HG03378 (cell line): ENCODE data around the gene MEGF8.
"Not testable (repeated sequence)": the region's sequence is repeated elsewhere in the genome, so short reads cannot be mapped to it uniquely, and the experiment has no call there.

Source experiments
- ATAC-seq: cut with Tn5 transposase; IDR thresholded peaks from one replicate; pipeline ENCODE4 v1.9.1; 2021; ENCODE audit warnings: mild to moderate bottlenecking, moderate library complexity; ENCODE audit not compliant: unreplicated experiment

Gene MEGF8

GRCh38 chr19:42331333-42331732, 5.9 kb downstream of the MEGF8 start:
- not testable (repeated sequence) for ATAC-seq

GRCh38 chr19:42332059-42332458, 6.6 kb downstream of the MEGF8 start:
- no peak for ATAC-seq

- ATAC-seq: no peak
These were observed 7.6 kb downstream of the MEGF8 start for GRCh38 chr19:42333018-42333417.

GRCh38 chr19:42333975-42334696, 8.7 kb downstream of the MEGF8 start:
- no peak for ATAC-seq

GRCh38 chr19:42334697-42335373, 9.4 kb downstream of the MEGF8 start:
- ATAC-seq: no peak

- ATAC-seq: no peak
These were observed 10.0 kb downstream of the MEGF8 start for GRCh38 chr19:42335374-42335936.

GRCh38 chr19:42335971-42336370, 10.5 kb downstream of the MEGF8 start:
- ATAC-seq: no peak

GRCh38 chr19:42339126-42339860, 13.9 kb downstream of the MEGF8 start:
- not testable (repeated sequence) for ATAC-seq

GRCh38 chr19:42339922-42340321, 14.5 kb downstream of the MEGF8 start:
- ATAC-seq: not testable (repeated sequence)

GRCh38 chr19:42343344-42344110, 18.1 kb downstream of the MEGF8 start:
- no peak for ATAC-seq

- ATAC-seq: no peak
These were observed 19.0 kb downstream of the MEGF8 start for GRCh38 chr19:42344336-42344893.

GRCh38 chr19:42345191-42345812, 19.9 kb downstream of the MEGF8 start:
- no peak for ATAC-seq

GRCh38 chr19:42348211-42348610, 22.8 kb downstream of the MEGF8 start:
- no peak for ATAC-seq

GRCh38 chr19:42349378-42350107, 24.1 kb downstream of the MEGF8 start:
- no peak for ATAC-seq

- ATAC-seq: no peak
These were observed 25.0 kb downstream of the MEGF8 start for GRCh38 chr19:42350417-42350816.

- ATAC-seq: no peak
These were observed 25.8 kb downstream of the MEGF8 start for GRCh38 chr19:42351079-42351735.

- no peak for ATAC-seq
These were observed 27.1 kb downstream of the MEGF8 start for GRCh38 chr19:42352301-42353259.
